Testis (tissue), 3 donors: ENCODE data around the gene CUX1. TPM values are rescaled to one million over a fixed set of nuclear protein-coding genes. Genes with fewer than 3 reads are reported as not detected.

ENCODE experiments used
- DNase-seq: peaks from one replicate; pipeline ENCODE4 v3.0.0-alpha.2; 2019
- H3K27ac ChIP-seq, 2 donors: fragments of 200-600 bp; sonication (generic); one replicate each; pipeline ENCODE4 v1.5.1; 2019
- H3K27me3 ChIP-seq: fragments of 200-600 bp; sonication (generic); one replicate; pipeline ENCODE4 v1.5.1; 2019
- H3K36me3 ChIP-seq: fragments of 200-600 bp; sonication (generic); one replicate; pipeline ENCODE4 v1.5.1; 2017; ENCODE audit warnings: low read depth; ENCODE audit errors: missing control alignments
- H3K4me1 ChIP-seq: fragments of 200-600 bp; sonication (generic); one replicate; pipeline ENCODE4 v1.5.1; 2019
- H3K4me3 ChIP-seq, 2 donors: fragments of 200-600 bp; sonication (generic); one replicate each; pipeline ENCODE4 v1.5.1; 2017 to 2019
- H3K9me3 ChIP-seq: fragments of 200-600 bp; sonication (generic); one replicate; pipeline ENCODE4 v1.5.1; 2017
- CTCF ChIP-seq, 3 experiments: fragments of 450-650 bp in 2 of 3; fragments of 200-600 bp in 1 of 3; sonication (generic) in 1 of 3; IDR thresholded peaks; one replicate each; pipeline ENCODE4 v1.5.1; 2016 to 2019; ENCODE audit warnings: antibody characterized with exemption in 3 of 3, mild to moderate bottlenecking in 2 of 3, moderate library complexity in 1 of 3
- POLR2A ChIP-seq: fragments of 450-650 bp; IDR thresholded peaks from one replicate; pipeline ENCODE4 v1.6.1; 2017; ENCODE audit warnings: antibody characterized with exemption, mild to moderate bottlenecking, moderate library complexity
- WGBS, 2 donors: methylation state at CpG; one replicate each; pipeline ENCODE4 v1.1.5; 2018; 5-methylcytosine and 5-hydroxymethylcytosine counted together
- intact Hi-C: fragments of 100-400 bp; cut with DNase I; formaldehyde crosslinking; loops from one replicate; pipeline ENCODE4 v1.15.1; 2023; ENCODE audit warnings: low total_unique reads
- polyA plus RNA-seq: library from polyadenylated mRNA; stranded (reverse); fragments of 350-450 nt; fragmentation: Illumina TruSeq; extraction: RNeasy Lipid Tissue Mini Kit (QIAGEN cat#74804); gene quantifications from one replicate; pipeline ENCODE4 v1.2.3, GENCODE V29; 2014; ENCODE audit warnings: low read depth, low replicate concordance; ENCODE audit not compliant: insufficient read depth
- total RNA-seq, 2 donors: library from RNA; depleted of rRNA; stranded (reverse); fragments of >200 nt; gene quantifications; one replicate each; pipeline ENCODE4 v1.2.3, GENCODE V29; 2016

Gene CUX1
- total and polyA plus RNA-seq, 3 donors from 2014 or later: 30.8 to 46.3 (median 43.1) TPM

DNA sequence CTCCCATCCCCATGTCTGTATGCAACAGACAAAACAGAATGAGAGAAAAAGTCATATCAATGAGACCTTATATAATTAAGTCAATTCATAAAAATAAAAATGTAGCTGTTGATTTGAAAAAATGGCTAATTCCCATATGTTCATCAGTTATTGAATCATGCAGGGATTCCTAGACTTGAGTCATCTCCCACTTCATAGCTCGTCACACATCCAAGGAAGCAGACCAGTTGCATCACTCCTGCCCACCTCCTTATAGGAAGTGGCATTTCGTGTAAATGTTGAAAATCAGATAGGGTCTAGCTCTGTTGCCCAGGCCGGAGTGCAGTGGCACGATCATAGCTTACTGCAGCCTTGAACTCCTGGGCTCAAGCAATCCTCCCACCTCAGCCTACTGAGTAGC, 413.2 kb downstream of the CUX1 start:
- intact Hi-C loops: no loop called here
- no peaks in the 10 kb centered on the region for H3K9me3 ChIP-seq
- H3K4me3 ChIP-seq: no peak overlapping the region
- no peak for TF ChIP-seq CTCF (IDR thresholded peaks at IDR 0.05)
- WGBS, 2 donors: 82 to 97% methylated on average over 4 of the region's 4 CpGs
- H3K27ac ChIP-seq: no peak overlapping the region
- no peaks in the 10 kb centered on the region for H3K36me3 ChIP-seq
- H3K27me3 ChIP-seq: no peaks in the 10 kb centered on the region
- no peaks in the 10 kb centered on the region for H3K4me1 ChIP-seq
- no peak for DNase-seq

DNA sequence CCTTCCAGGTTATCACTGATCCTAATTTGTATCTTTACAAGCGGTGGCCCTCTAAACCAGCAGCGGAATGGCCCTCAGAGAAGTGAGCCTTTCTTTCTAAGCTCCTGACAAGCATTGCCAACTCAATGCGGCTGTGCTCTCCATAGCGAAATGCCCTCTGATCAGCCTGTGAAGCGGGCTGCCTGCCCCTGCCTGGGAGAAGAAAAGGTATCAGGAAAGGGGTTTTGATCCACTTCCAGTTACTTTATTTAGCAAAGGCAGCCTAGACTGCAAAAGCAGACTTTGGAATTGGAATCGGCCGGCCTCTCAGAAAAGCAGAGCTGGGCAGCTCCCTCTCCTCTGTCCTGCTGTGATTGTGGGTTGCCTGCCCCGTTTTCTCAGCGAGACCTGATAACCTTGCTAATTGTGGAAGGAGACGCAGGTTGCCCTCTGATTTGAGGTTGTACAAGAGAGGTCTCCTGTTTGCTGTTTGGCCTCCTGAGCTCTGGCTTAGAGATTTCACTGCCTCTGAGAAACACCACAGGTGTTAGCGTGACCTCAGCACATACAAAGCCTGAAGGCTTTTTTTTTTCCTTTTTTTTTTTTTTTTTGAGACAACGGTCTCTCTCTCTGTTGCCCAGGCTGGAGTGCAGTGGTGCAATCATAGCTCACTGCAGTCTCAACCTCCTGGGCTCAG, 415.3 kb downstream of the CUX1 start:
- H3K27me3 ChIP-seq: no peaks in the 10 kb centered on the region
- no peak for TF ChIP-seq POLR2A
- TF ChIP-seq CTCF (IDR thresholded peaks at IDR 0.05): no peak
- no peak for DNase-seq
- H3K4me1 ChIP-seq: no peaks in the 10 kb centered on the region
- H3K9me3 ChIP-seq: no peaks in the 10 kb centered on the region
- no peaks in the 10 kb centered on the region for H3K36me3 ChIP-seq
- H3K27ac ChIP-seq: no peak overlapping the region
- intact Hi-C loops: no loop called here
- WGBS, 2 donors: 87 to 91% methylated on average over 12 of the region's 12 CpGs
- H3K4me3 ChIP-seq: no peak overlapping the region

DNA sequence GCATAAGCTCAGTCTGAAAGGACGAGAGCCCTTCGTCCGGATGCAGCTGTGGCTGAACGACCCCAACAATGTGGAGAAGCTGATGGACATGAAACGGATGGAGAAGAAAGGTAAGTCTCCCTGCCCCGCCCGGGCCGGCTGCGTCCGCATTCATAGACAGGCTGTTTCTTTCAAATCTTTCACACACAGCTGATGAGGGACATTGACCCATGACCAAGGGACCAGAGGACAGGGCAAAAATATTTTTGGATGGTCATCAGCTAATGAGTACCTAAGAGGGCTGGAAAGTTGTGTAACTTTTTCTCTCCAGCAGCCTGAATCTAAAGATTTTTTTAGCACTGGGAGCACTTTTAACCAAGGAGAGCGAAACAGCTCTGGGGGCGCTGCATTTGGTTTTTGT, 416.7 kb downstream of the CUX1 start:
- H3K4me3 ChIP-seq: no peak overlapping the region
- WGBS, 2 donors: 90 to 93% methylated on average over 12 of the region's 12 CpGs
- no peak for TF ChIP-seq CTCF (IDR thresholded peaks at IDR 0.05)
- TF ChIP-seq POLR2A: no peak
- no peak for DNase-seq
- H3K36me3 ChIP-seq: no peaks in the 10 kb centered on the region
- H3K4me1 ChIP-seq: no peaks in the 10 kb centered on the region
- no peak overlapping the region for H3K27ac ChIP-seq
- intact Hi-C loops: no loop called here
- H3K9me3 ChIP-seq: no peaks in the 10 kb centered on the region
- H3K27me3 ChIP-seq: no peaks in the 10 kb centered on the region

GRCh38 chr7:102234801-102235550, 417.6 kb downstream of the CUX1 start:
- Histone ChIP-seq H3K4me1 (no peaks in the 10 kb centered on the region), H3K27me3 (no peaks in the 10 kb centered on the region), H3K36me3 (no peaks in the 10 kb centered on the region), H3K9me3 (no peaks in the 10 kb centered on the region), H3K27ac (no peak overlapping the region), H3K4me3 (no peak overlapping the region)
- TF ChIP-seq POLR2A (no peak), CTCF (IDR thresholded peaks at IDR 0.05) (no peak)
- DNase-seq: no peak
- WGBS, 2 donors: 88 to 98% methylated on average over 13 to 19 of the region's 19 CpGs
- intact Hi-C loops: loop anchor here (5.0 kb wide), 1 partner anchor 548 kb away; no protein-coding TSS in a partner anchor
